Ectodermal cell (in vitro differentiated cells): ENCODE measurements around the gene FGF2.
"Not testable (repeated sequence)": the region's sequence is repeated elsewhere in the genome, so short reads cannot be mapped to it uniquely, and the experiment has no call there.

Source experiments
- H3K27ac ChIP-seq: 2 replicates; pipeline ENCODE4 v1.7.0; 2013; ENCODE audit warnings: mild to moderate bottlenecking, low read depth, low read length; ENCODE audit not compliant: insufficient read depth, poor library complexity, severe bottlenecking
- H3K27me3 ChIP-seq: 2 replicates; pipeline ENCODE4 v1.7.0; 2013; ENCODE audit warnings: mild to moderate bottlenecking, low read length; ENCODE audit not compliant: insufficient read depth, control insufficient read depth, poor library complexity, severe bottlenecking
- H3K36me3 ChIP-seq: one replicate; pipeline ENCODE4 v1.7.0; 2013; ENCODE audit warnings: low read length; ENCODE audit not compliant: control insufficient read depth, insufficient read depth
- H3K4me1 ChIP-seq: one replicate; pipeline ENCODE4 v1.7.0; 2013; ENCODE audit warnings: low read length; ENCODE audit not compliant: control insufficient read depth, insufficient read depth
- H3K4me3 ChIP-seq: 2 replicates; pipeline ENCODE4 v1.7.0; 2013; ENCODE audit warnings: low read depth, low read length, control low read depth; ENCODE audit not compliant: insufficient read depth
- H3K9me3 ChIP-seq: 2 replicates; pipeline ENCODE4 v1.7.0; 2013; ENCODE audit warnings: mild to moderate bottlenecking, low read length, moderate library complexity; ENCODE audit not compliant: control insufficient read depth
- WGBS, 2 experiments: methylation state at CpG; one replicate each; pipeline ENCODE4 v1.1.7; 2013; ENCODE audit warnings: missing lambda C conversion rate in 2 of 2; 5-methylcytosine and 5-hydroxymethylcytosine counted together

Gene FGF2

GRCh38 chr4:122917731-122918130 is 91.1 kb downstream of the FGF2 start:
- Histone ChIP-seq H3K27ac (no peak overlapping the region), H3K4me1 (no peaks in the 10 kb centered on the region), H3K4me3 (no peak overlapping the region), H3K9me3 (no peaks in the 10 kb centered on the region), H3K36me3 (no peaks in the 10 kb centered on the region), H3K27me3 (no peaks in the 10 kb centered on the region)
- WGBS, 2 experiments: 96 to 97% methylated on average over 3 to 4 of the region's 5 CpGs

GRCh38 chr4:122920473-122920872 is 93.8 kb downstream of the FGF2 start:
- H3K9me3 ChIP-seq: no peaks in the 10 kb centered on the region
- H3K36me3 ChIP-seq: no peaks in the 10 kb centered on the region
- no peak overlapping the region for H3K4me3 ChIP-seq
- H3K27ac ChIP-seq: no peak overlapping the region
- H3K4me1 ChIP-seq: peaks cover 5% of the 10 kb centered on the region
- 93% methylated on average over 5 of the region's 5 CpGs for WGBS, 2 experiments
- H3K27me3 ChIP-seq: no peaks in the 10 kb centered on the region

- no peaks in the 10 kb centered on the region for H3K9me3 ChIP-seq
- H3K36me3 ChIP-seq: no peaks in the 10 kb centered on the region
- H3K4me3 ChIP-seq: peak overlapping the region; percentile 94
- WGBS, 2 experiments: 91 to 94% methylated on average over 5 of the region's 5 CpGs
- peaks cover 5% of the 10 kb centered on the region for H3K4me1 ChIP-seq
- H3K27me3 ChIP-seq: no peaks in the 10 kb centered on the region
- no peak overlapping the region for H3K27ac ChIP-seq
Measured at GRCh38 chr4:122921300-122921699, 94.7 kb downstream of the FGF2 start.

- Histone ChIP-seq H3K4me3 (peak within 1 kb of the TSS; percentile 94), H3K9me3 (no peaks in the 10 kb centered on the region), H3K27me3 (no peaks in the 10 kb centered on the region), H3K36me3 (no peaks in the 10 kb centered on the region), H3K27ac (peak within 1 kb of the TSS; percentile 61), H3K4me1 (peaks cover 5% of the 10 kb centered on the region)
- WGBS, 2 experiments: 0% methylated on average over 63 of the region's 63 CpGs
Measured at GRCh38 chr4:122921971-122922876, 95.6 kb downstream of the FGF2 start, which contains the start of gene NUDT6. Gene NUDT6 (minus strand): TSS chr4:122922597. CDS start chr4:122922572, 25 bp downstream.

- Histone ChIP-seq H3K4me1 (peaks cover 5% of the 10 kb centered on the region), H3K9me3 (no peaks in the 10 kb centered on the region), H3K27me3 (no peaks in the 10 kb centered on the region), H3K36me3 (no peaks in the 10 kb centered on the region), H3K27ac (peak overlapping the region; percentile 61), H3K4me3 (peak overlapping the region; percentile 94)
- WGBS, 2 experiments: 0 to 1% methylated on average over 34 of the region's 34 CpGs
Measured at GRCh38 chr4:122922877-122923511, 96.4 kb downstream of the FGF2 start.

- Histone ChIP-seq H3K27me3 (no peaks in the 10 kb centered on the region), H3K36me3 (peaks cover 7% of the 10 kb centered on the region), H3K27ac (no peak overlapping the region), H3K9me3 (no peaks in the 10 kb centered on the region), H3K4me3 (no peak overlapping the region), H3K4me1 (peaks cover 5% of the 10 kb centered on the region)
- 88 to 96% methylated on average over 1 of the region's 1 CpG for WGBS, 2 experiments
Measured at GRCh38 chr4:122928930-122929329, 102.3 kb downstream of the FGF2 start.

GRCh38 chr4:122930862-122931261 is 104.2 kb downstream of the FGF2 start:
- no peaks in the 10 kb centered on the region for H3K4me1 ChIP-seq
- H3K4me3 ChIP-seq: no peak overlapping the region
- H3K27me3 ChIP-seq: no peaks in the 10 kb centered on the region
- no peaks in the 10 kb centered on the region for H3K9me3 ChIP-seq
- H3K36me3 ChIP-seq: peaks cover 23% of the 10 kb centered on the region
- H3K27ac ChIP-seq: no peak overlapping the region

GRCh38 chr4:122932763-122933162 is 106.1 kb downstream of the FGF2 start:
- H3K27me3 ChIP-seq: no peaks in the 10 kb centered on the region
- no peaks in the 10 kb centered on the region for H3K9me3 ChIP-seq
- peaks cover 23% of the 10 kb centered on the region for H3K36me3 ChIP-seq
- no peak overlapping the region for H3K4me3 ChIP-seq
- no peaks in the 10 kb centered on the region for H3K4me1 ChIP-seq
- no peak overlapping the region for H3K27ac ChIP-seq

- peaks cover 30% of the 10 kb centered on the region for H3K36me3 ChIP-seq
- H3K27me3 ChIP-seq, H3K27ac ChIP-seq, H3K4me3 ChIP-seq, H3K4me1 ChIP-seq, H3K9me3 ChIP-seq: not testable (repeated sequence)
- WGBS, 2 experiments: 95 to 96% methylated on average over 15 to 17 of the region's 17 CpGs
Measured at GRCh38 chr4:122945136-122945535, 118.5 kb downstream of the FGF2 start.

GRCh38 chr4:122946142-122946541 is 119.5 kb downstream of the FGF2 start:
- Histone ChIP-seq H3K4me1 (no peaks in the 10 kb centered on the region), H3K9me3 (no peaks in the 10 kb centered on the region), H3K27ac (no peak overlapping the region), H3K36me3 (peaks cover 36% of the 10 kb centered on the region), H3K27me3 (no peaks in the 10 kb centered on the region), H3K4me3 (no peak overlapping the region)
- WGBS, 2 experiments: 100% methylated on average over 1 of the region's 1 CpG; no CpG with 5 or more reads in 1 of the 2 experiments
